DND-41 (cell line): ENCODE results near the gene PDPR.
"Not testable (repeated sequence)": the region's sequence is repeated elsewhere in the genome, so short reads cannot be mapped to it uniquely, and the experiment has no call there.

Experiments used
- CTCF ChIP-seq: IDR thresholded peaks from 2 replicates; pipeline ENCODE4 v1.5.1; 2012; ENCODE audit warnings: borderline replicate concordance, low read length, moderate library complexity, mild to moderate bottlenecking; ENCODE audit not compliant: poor library complexity, severe bottlenecking; ENCODE audit errors: extremely low read depth
- EZH2 ChIP-seq: IDR thresholded peaks from 3 replicates; pipeline ENCODE4 v1.6.1; 2012; ENCODE audit warnings: borderline replicate concordance, low read depth, mild to moderate bottlenecking, moderate library complexity, low read length, inconsistent platforms; ENCODE audit not compliant: severe bottlenecking

DNA sequence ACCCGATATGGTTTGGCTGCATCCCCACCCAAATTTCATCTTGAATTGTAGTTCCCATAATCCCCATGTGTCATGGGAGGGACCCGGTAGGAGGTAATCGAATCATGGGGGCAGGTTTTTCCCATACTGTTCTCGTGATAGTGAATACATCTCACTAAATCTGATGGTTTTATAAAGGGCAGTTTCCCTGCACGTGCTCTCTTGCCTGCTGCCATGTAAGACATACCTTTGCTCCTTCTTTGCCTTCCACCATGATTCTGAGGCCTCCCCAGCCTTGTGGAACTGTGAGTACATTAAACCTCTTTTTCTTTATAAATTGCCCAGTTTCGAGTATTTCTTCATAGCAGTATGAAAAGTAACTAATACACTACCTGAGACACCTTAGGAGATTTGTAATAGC is 92.2 kb downstream of the PDPR start:
- TF ChIP-seq CTCF, EZH2: not testable (repeated sequence)
